HG02588 (cell line): ENCODE results near the gene LMO2.
"Not testable (repeated sequence)": the region's sequence is repeated elsewhere in the genome, so short reads cannot be mapped to it uniquely, and the experiment has no call there.

ENCODE experiments used
- ATAC-seq: cut with Tn5 transposase; IDR thresholded peaks from one replicate; pipeline ENCODE4 v1.9.1; 2021; ENCODE audit warnings: mild to moderate bottlenecking, moderate library complexity; ENCODE audit not compliant: unreplicated experiment

LMO2 gene

GRCh38 chr11:33863418-33864172 lies 28.3 kb downstream of the LMO2 start:
- ATAC-seq, result no peak

- no peak for ATAC-seq
Observed at GRCh38 chr11:33861941-33862589, 29.8 kb downstream of the LMO2 start.

GRCh38 chr11:33861386-33861785 lies 30.5 kb downstream of the LMO2 start:
- no peak for ATAC-seq

GRCh38 chr11:33860926-33861325 lies 30.9 kb downstream of the LMO2 start:
- ATAC-seq, result no peak

- no peak for ATAC-seq
Observed at GRCh38 chr11:33859306-33859705, 32.6 kb downstream of the LMO2 start.

- peak; percentile 73 for ATAC-seq
Observed at GRCh38 chr11:33857933-33858371, 33.9 kb downstream of the LMO2 start.

GRCh38 chr11:33855500-33855899 lies 36.4 kb downstream of the LMO2 start:
- ATAC-seq, result no peak

GRCh38 chr11:33848717-33849390 lies 43.0 kb downstream of the LMO2 start:
- no peak for ATAC-seq

GRCh38 chr11:33847251-33847650 lies 44.6 kb downstream of the LMO2 start:
- ATAC-seq, result no peak

GRCh38 chr11:33844236-33844635 lies 47.6 kb downstream of the LMO2 start:
- ATAC-seq, result no peak

- ATAC-seq, result no peak
Observed at GRCh38 chr11:33843018-33843417, 48.9 kb downstream of the LMO2 start.

- no peak for ATAC-seq
Observed at GRCh38 chr11:33842236-33842915, 49.5 kb downstream of the LMO2 start.

- ATAC-seq, result not testable (repeated sequence)
Observed at GRCh38 chr11:33838234-33838633, 53.6 kb downstream of the LMO2 start.

GRCh38 chr11:33837334-33837733 lies 54.5 kb downstream of the LMO2 start:
- not testable (repeated sequence) for ATAC-seq

- ATAC-seq, result no peak
Observed at GRCh38 chr11:33835143-33835878, 56.6 kb downstream of the LMO2 start.

- no peak for ATAC-seq
Observed at GRCh38 chr11:33832676-33833075, 59.2 kb downstream of the LMO2 start.

GRCh38 chr11:33830903-33831648 lies 60.8 kb downstream of the LMO2 start:
- ATAC-seq, result no peak

GRCh38 chr11:33829430-33830141 lies 62.3 kb downstream of the LMO2 start:
- no peak for ATAC-seq
